Measurements from ENCODE around the gene TSPEAR.

The TSPEAR gene

GRCh38 chr21:44462834-44463200 is 248.6 kb downstream of the TSPEAR start:
- Histone ChIP-seq H3K27ac (ENCODE audit: low read length) (no peak overlapping the region), H3K27me3 (ENCODE audit: control insufficient read depth in 1 of 2, insufficient read depth in 2 of 2, low read length in 2 of 2) (no peaks in the 10 kb centered on the region), H3K9ac (ENCODE audit: low read length in 2 of 2) (no peak overlapping the region), H3K4me3 (ENCODE audit: low read length in 2 of 2) (no peak overlapping the region), H3K36me3 (ENCODE audit: control insufficient read depth in 2 of 2, insufficient read depth in 2 of 2, low read length in 2 of 2) (peaks cover 0 to 5% of the 10 kb centered on the region in 2 donors), H3K9me3 (ENCODE audit: control insufficient read depth in 2 of 2, low read length in 2 of 2) (no peaks in the 10 kb centered on the region), H3K4me1 (ENCODE audit: control insufficient read depth, insufficient read depth, low read length) (peaks cover 24% of the 10 kb centered on the region)

GRCh38 chr21:44462086-44462833 is 249.1 kb downstream of the TSPEAR start:
- Histone ChIP-seq H3K9me3 (ENCODE audit: control insufficient read depth in 2 of 2, low read length in 2 of 2) (no peaks in the 10 kb centered on the region), H3K9ac (ENCODE audit: low read length in 2 of 2) (no peak overlapping the region), H3K27ac (ENCODE audit: low read length) (no peak overlapping the region), H3K36me3 (ENCODE audit: control insufficient read depth in 2 of 2, insufficient read depth in 2 of 2, low read length in 2 of 2) (peaks cover 0 to 10% of the 10 kb centered on the region in 2 donors), H3K27me3 (ENCODE audit: control insufficient read depth in 1 of 2, insufficient read depth in 2 of 2, low read length in 2 of 2) (no peaks in the 10 kb centered on the region), H3K4me3 (ENCODE audit: low read length in 2 of 2) (no peak overlapping the region), H3K4me1 (ENCODE audit: control insufficient read depth, insufficient read depth, low read length) (peaks cover 29% of the 10 kb centered on the region)

DNA sequence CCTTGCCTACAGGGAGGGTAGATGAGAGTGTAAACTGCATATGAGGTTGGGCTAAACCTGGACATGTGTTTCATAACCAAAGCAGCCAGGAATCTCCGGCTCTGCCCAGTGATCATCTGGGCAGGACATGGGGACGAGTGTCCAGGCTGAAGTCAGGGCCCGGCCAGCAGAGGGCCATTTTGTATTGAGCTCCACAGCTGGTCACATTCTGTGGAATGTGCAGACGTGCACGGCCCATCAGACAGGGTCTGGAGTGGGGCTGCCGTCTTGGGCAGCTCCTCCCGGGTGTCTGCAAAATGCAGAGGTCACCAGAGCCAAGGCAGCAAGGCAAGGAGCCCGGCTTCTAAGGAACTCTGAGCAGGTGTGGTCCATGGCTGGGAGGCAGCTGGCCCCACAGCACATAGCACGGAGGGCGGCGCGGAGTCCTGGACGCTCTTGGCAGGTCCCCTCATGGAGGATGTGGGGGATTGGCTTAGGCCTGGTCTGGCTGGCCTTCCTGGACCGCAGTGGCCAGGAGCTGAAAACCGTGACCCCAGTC is 249.8 kb downstream of the TSPEAR start:
- H3K9me3 ChIP-seq (ENCODE audit: control insufficient read depth in 2 of 2, low read length in 2 of 2), result no peaks in the 10 kb centered on the region
- H3K27ac ChIP-seq (ENCODE audit: low read length), result no peak overlapping the region
- H3K36me3 ChIP-seq (ENCODE audit: control insufficient read depth in 2 of 2, insufficient read depth in 2 of 2, low read length in 2 of 2), result peaks cover 0 to 14% of the 10 kb centered on the region in 2 donors
- peaks cover 37% of the 10 kb centered on the region for H3K4me1 ChIP-seq (ENCODE audit: control insufficient read depth, insufficient read depth, low read length)
- no peaks in the 10 kb centered on the region for H3K27me3 ChIP-seq (ENCODE audit: control insufficient read depth in 1 of 2, insufficient read depth in 2 of 2, low read length in 2 of 2)
- no peak overlapping the region for H3K4me3 ChIP-seq (ENCODE audit: low read length in 2 of 2)
- H3K9ac ChIP-seq (ENCODE audit: low read length in 2 of 2), result no peak overlapping the region

GRCh38 chr21:44461005-44461404 is 250.4 kb downstream of the TSPEAR start:
- Histone ChIP-seq H3K9me3 (ENCODE audit: control insufficient read depth in 2 of 2, low read length in 2 of 2) (no peaks in the 10 kb centered on the region), H3K4me3 (ENCODE audit: low read length in 2 of 2) (no peak overlapping the region), H3K4me1 (ENCODE audit: control insufficient read depth, insufficient read depth, low read length) (peaks cover 42% of the 10 kb centered on the region), H3K9ac (ENCODE audit: low read length in 2 of 2) (no peak overlapping the region), H3K36me3 (ENCODE audit: control insufficient read depth in 2 of 2, insufficient read depth in 2 of 2, low read length in 2 of 2) (peaks cover 0 to 14% of the 10 kb centered on the region in 2 donors), H3K27me3 (ENCODE audit: control insufficient read depth in 1 of 2, insufficient read depth in 2 of 2, low read length in 2 of 2) (no peaks in the 10 kb centered on the region), H3K27ac (ENCODE audit: low read length) (no peak overlapping the region)

GRCh38 chr21:44460441-44460755 is 251.0 kb downstream of the TSPEAR start:
- peaks cover 0 to 14% of the 10 kb centered on the region in 2 donors for H3K36me3 ChIP-seq (ENCODE audit: control insufficient read depth in 2 of 2, insufficient read depth in 2 of 2, low read length in 2 of 2)
- no peaks in the 10 kb centered on the region for H3K9me3 ChIP-seq (ENCODE audit: control insufficient read depth in 2 of 2, low read length in 2 of 2)

GRCh38 chr21:44459712-44460440 is 251.5 kb downstream of the TSPEAR start:
- Histone ChIP-seq H3K9me3 (ENCODE audit: control insufficient read depth in 2 of 2, low read length in 2 of 2) (no peaks in the 10 kb centered on the region), H3K4me1 (ENCODE audit: control insufficient read depth, insufficient read depth, low read length) (peaks cover 45% of the 10 kb centered on the region), H3K36me3 (ENCODE audit: control insufficient read depth in 2 of 2, insufficient read depth in 2 of 2, low read length in 2 of 2) (peaks cover 0 to 14% of the 10 kb centered on the region in 2 donors), H3K4me3 (ENCODE audit: low read length in 2 of 2) (no peak overlapping the region), H3K27ac (ENCODE audit: low read length) (no peak overlapping the region), H3K9ac (ENCODE audit: low read length in 2 of 2) (no peak overlapping the region), H3K27me3 (ENCODE audit: control insufficient read depth in 1 of 2, insufficient read depth in 2 of 2, low read length in 2 of 2) (no peaks in the 10 kb centered on the region)

More at GRCh38 chr21:44460441-44460755, 251.0 kb downstream of the TSPEAR start:
- H3K9ac ChIP-seq (ENCODE audit: low read length in 2 of 2), result no peak overlapping the region
- peaks cover 45% of the 10 kb centered on the region for H3K4me1 ChIP-seq (ENCODE audit: control insufficient read depth, insufficient read depth, low read length)
- H3K27me3 ChIP-seq (ENCODE audit: control insufficient read depth in 1 of 2, insufficient read depth in 2 of 2, low read length in 2 of 2), result no peaks in the 10 kb centered on the region
- no peak overlapping the region for H3K27ac ChIP-seq (ENCODE audit: low read length)
- H3K4me3 ChIP-seq (ENCODE audit: low read length in 2 of 2), result no peak overlapping the region

DNA sequence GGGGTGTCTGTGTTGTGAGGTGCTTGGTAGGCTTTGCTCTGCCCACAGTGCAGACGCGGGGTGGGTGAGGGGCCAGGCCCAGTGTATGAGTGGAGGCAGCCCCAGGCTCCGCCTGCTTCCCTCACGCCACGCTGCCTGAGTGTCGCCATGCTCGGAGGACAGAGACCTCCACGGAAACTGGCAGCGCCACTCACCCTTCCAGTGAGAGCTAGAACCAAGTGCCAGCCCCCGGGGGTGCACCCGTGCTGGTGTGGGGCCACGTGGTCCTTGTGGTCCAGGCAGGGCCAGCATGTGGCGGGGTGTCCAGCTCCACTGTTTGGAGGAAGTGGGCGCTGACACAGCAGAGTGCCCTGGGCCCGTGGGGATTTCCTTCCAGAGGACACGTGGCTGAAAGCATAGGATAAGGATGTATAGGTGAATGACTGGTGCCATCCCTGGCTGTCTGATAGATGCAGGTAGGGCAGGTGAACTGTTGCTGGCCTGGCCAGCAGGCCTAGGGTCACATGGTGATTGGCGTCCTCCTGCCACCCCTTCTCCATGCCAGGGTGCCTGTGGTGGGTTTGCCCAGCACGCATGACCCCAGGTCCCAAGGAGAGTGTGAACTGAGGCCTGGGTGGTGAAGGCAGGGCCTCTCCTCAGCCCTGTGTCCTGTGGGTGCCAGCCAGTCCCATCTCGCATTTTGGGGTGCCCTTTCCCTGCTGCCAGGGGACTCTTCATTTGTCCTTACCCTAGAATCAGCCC is 252.2 kb downstream of the TSPEAR start:
- Histone ChIP-seq H3K27ac (ENCODE audit: low read length) (no peak overlapping the region), H3K36me3 (ENCODE audit: control insufficient read depth in 2 of 2, insufficient read depth in 2 of 2, low read length in 2 of 2) (peaks cover 0 to 12% of the 10 kb centered on the region in 2 donors), H3K9me3 (ENCODE audit: control insufficient read depth in 2 of 2, low read length in 2 of 2) (peaks cover 2 to 3% of the 10 kb centered on the region in 2 donors), H3K4me3 (ENCODE audit: low read length in 2 of 2) (no peak overlapping the region), H3K4me1 (ENCODE audit: control insufficient read depth, insufficient read depth, low read length) (peaks cover 45% of the 10 kb centered on the region), H3K27me3 (ENCODE audit: control insufficient read depth in 1 of 2, insufficient read depth in 2 of 2, low read length in 2 of 2) (no peaks in the 10 kb centered on the region), H3K9ac (ENCODE audit: low read length in 2 of 2) (no peak overlapping the region)

GRCh38 chr21:44456915-44457736 is 254.2 kb downstream of the TSPEAR start:
- Histone ChIP-seq H3K27me3 (ENCODE audit: control insufficient read depth in 1 of 2, insufficient read depth in 2 of 2, low read length in 2 of 2) (no peaks in the 10 kb centered on the region), H3K9me3 (ENCODE audit: control insufficient read depth in 2 of 2, low read length in 2 of 2) (peaks cover 3% of the 10 kb centered on the region in 2 donors), H3K4me3 (ENCODE audit: low read length in 2 of 2) (peak overlapping the region in 1 of 2 donors; percentile 76), H3K9ac (ENCODE audit: low read length in 2 of 2) (no peak overlapping the region), H3K4me1 (ENCODE audit: control insufficient read depth, insufficient read depth, low read length) (peaks cover 41% of the 10 kb centered on the region), H3K36me3 (ENCODE audit: control insufficient read depth in 2 of 2, insufficient read depth in 2 of 2, low read length in 2 of 2) (peaks cover 0 to 9% of the 10 kb centered on the region in 2 donors), H3K27ac (ENCODE audit: low read length) (no peak overlapping the region)

GRCh38 chr21:44456214-44456914 is 255.0 kb downstream of the TSPEAR start:
- Histone ChIP-seq H3K27ac (ENCODE audit: low read length) (peak overlapping the region; percentile 58), H3K4me1 (ENCODE audit: control insufficient read depth, insufficient read depth, low read length) (peaks cover 34% of the 10 kb centered on the region), H3K9ac (ENCODE audit: low read length in 2 of 2) (peak overlapping the region in 1 of 2 donors; percentile 69), H3K4me3 (ENCODE audit: low read length in 2 of 2) (peak overlapping the region; percentile 74 to 76), H3K9me3 (ENCODE audit: control insufficient read depth in 2 of 2, low read length in 2 of 2) (peaks cover 3% of the 10 kb centered on the region in 2 donors), H3K27me3 (ENCODE audit: control insufficient read depth in 1 of 2, insufficient read depth in 2 of 2, low read length in 2 of 2) (no peaks in the 10 kb centered on the region), H3K36me3 (ENCODE audit: control insufficient read depth in 2 of 2, insufficient read depth in 2 of 2, low read length in 2 of 2) (peaks cover 0 to 8% of the 10 kb centered on the region in 2 donors)

All from stomach smooth muscle (tissue), 2 donors.